Natural killer cell (primary cell): Measurements from ENCODE around the gene GALNT10. TPM values are rescaled to one million over a fixed set of nuclear protein-coding genes. Genes with fewer than 3 reads are reported as not detected.
A peak's percentile ranks its signal among the peaks of the same experiment; 100 is the strongest.

Experiments
- ATAC-seq, 3 donors: fragments of 150-1000 bp in 2 of 3; fragments of 200-7000 bp in 1 of 3; cut with Tn5 transposase; 1 replicate in 1 of 3; 2 replicates in 2 of 3; pipeline ENCODE4 v1.10.0; 2021; ENCODE audit warnings: mild to moderate bottlenecking in 2 of 3, moderate library complexity in 2 of 3
- DNase-seq, 2 donors: peaks; one replicate each; pipeline versions ENCODE4 v3.0.0 to v3.0.0-alpha.2; 2013 to 2021; ENCODE audit warnings: mixed read lengths in 1 of 2
- H3K27ac ChIP-seq: one replicate; pipeline ENCODE4 v1.5.1; 2013; ENCODE audit warnings: mild to moderate bottlenecking, low read length
- H3K27me3 ChIP-seq: one replicate; pipeline ENCODE4 v1.6.1; 2013; ENCODE audit warnings: low read length; ENCODE audit not compliant: control insufficient read depth, insufficient read depth
- H3K36me3 ChIP-seq: one replicate; pipeline ENCODE4 v1.6.1; 2013; ENCODE audit warnings: low read length; ENCODE audit not compliant: control insufficient read depth, insufficient read depth
- H3K4me1 ChIP-seq: one replicate; pipeline ENCODE4 v1.6.1; 2013; ENCODE audit warnings: low read length; ENCODE audit not compliant: control insufficient read depth, insufficient read depth
- H3K4me3 ChIP-seq: one replicate; pipeline ENCODE4 v1.5.1; 2013; ENCODE audit warnings: low read length
- H3K9me3 ChIP-seq: one replicate; pipeline ENCODE4 v1.6.1; 2013; ENCODE audit warnings: low read length; ENCODE audit not compliant: control insufficient read depth, insufficient read depth
- H3K27ac Mint-ChIP-seq, 2 donors: one replicate each; pipeline ENCODE4 v1.8.0; 2022; ENCODE audit warnings: mild to moderate bottlenecking in 2 of 2, mixed read lengths in 2 of 2, moderate library complexity in 1 of 2
- H3K27me3 Mint-ChIP-seq, 2 donors: one replicate each; pipeline ENCODE4 v1.8.0; 2022; ENCODE audit warnings: low read depth in 2 of 2, mixed read lengths in 2 of 2
- H3K36me3 Mint-ChIP-seq: one replicate; pipeline ENCODE4 v1.8.0; 2022; ENCODE audit warnings: mixed read lengths
- H3K4me1 Mint-ChIP-seq, 2 donors: one replicate each; pipeline ENCODE4 v1.8.0; 2022; ENCODE audit warnings: mixed read lengths in 2 of 2
- H3K4me3 Mint-ChIP-seq: one replicate; pipeline ENCODE4 v1.8.0; 2022; ENCODE audit warnings: mild to moderate bottlenecking, moderate library complexity, mixed read lengths
- H3K9me3 Mint-ChIP-seq, 2 donors: one replicate each; pipeline ENCODE4 v1.8.0; 2022; ENCODE audit warnings: mixed read lengths in 2 of 2
- CTCF ChIP-seq: fragments of 200-600 bp; IDR thresholded peaks from one replicate; pipeline ENCODE4 v1.8.0; 2022; ENCODE audit warnings: antibody characterized with exemption
- WGBS: methylation state at CpG from one replicate; pipeline ENCODE4 v1.1.7; 2013; ENCODE audit warnings: missing lambda C conversion rate; ENCODE audit not compliant: insufficient coverage; 5-methylcytosine and 5-hydroxymethylcytosine counted together
- intact Hi-C: fragments of 100-400 bp; cut with micrococcal nuclease; formaldehyde crosslinking; loops from one replicate; pipeline ENCODE4 v1.14.2; 2022
- total RNA-seq, 4 donors: library from RNA; stranded (reverse); fragments of 120-200 nt in 1 of 4; gene quantifications; one replicate each; pipeline versions ENCODE4 v1.2.3 to v1.2.4, GENCODE V29; 2013 to 2022

Gene GALNT10
- total RNA-seq, 3 donors from 2014 or later (not counting 1 experiment from before 2014, with no cell fraction given): 77.0 to 92.6 (median 77.6) TPM

- H3K4me1 ChIP-seq: peaks cover 58% of the 10 kb centered on the region
- H3K4me3 ChIP-seq: no peak overlapping the region
- H3K27me3 ChIP-seq: no peaks in the 10 kb centered on the region
- no peaks in the 10 kb centered on the region for H3K9me3 ChIP-seq
- H3K27me3 Mint-ChIP-seq: no peaks in the 10 kb centered on the region
- no peak for TF ChIP-seq CTCF
- ATAC-seq (no peak), DNase-seq (no peak)
- H3K27ac ChIP-seq: no peak overlapping the region
- intact Hi-C loops: no loop called here
- H3K36me3 Mint-ChIP-seq: no peaks in the 10 kb centered on the region
- H3K27ac Mint-ChIP-seq: peak overlapping the region; percentile 86 to 94
- peaks cover 9% of the 10 kb centered on the region for H3K36me3 ChIP-seq
- peaks cover 80 to 90% of the 10 kb centered on the region in 2 donors for H3K4me1 Mint-ChIP-seq
- peak overlapping the region; percentile 47 for H3K4me3 Mint-ChIP-seq
- no peaks in the 10 kb centered on the region for H3K9me3 Mint-ChIP-seq
- WGBS: 93% methylated on average over 7 of the region's 7 CpGs
Measured at GRCh38 chr5:154201108-154201769, 10.7 kb downstream of the GALNT10 start.

GRCh38 chr5:154202379-154203260 lies 12.1 kb downstream of the GALNT10 start:
- Mint-ChIP-seq H3K27me3 (no peaks in the 10 kb centered on the region), H3K4me1 (peaks cover 80 to 90% of the 10 kb centered on the region in 2 donors), H3K36me3 (no peaks in the 10 kb centered on the region), H3K4me3 (peak overlapping the region; percentile 60), H3K27ac (peak overlapping the region; percentile 86 to 94), H3K9me3 (no peaks in the 10 kb centered on the region)
- Histone ChIP-seq H3K27me3 (no peaks in the 10 kb centered on the region), H3K4me3 (no peak overlapping the region), H3K4me1 (peaks cover 48% of the 10 kb centered on the region), H3K27ac (peak overlapping the region; percentile 55), H3K36me3 (peaks cover 9% of the 10 kb centered on the region), H3K9me3 (no peaks in the 10 kb centered on the region)
- 31% methylated on average over 7 of the region's 11 CpGs for WGBS
- DNase-seq (peak in 1 of 2 donors; percentile 67), ATAC-seq (peak; percentile 72 to 78 (median 73))
- no peak for TF ChIP-seq CTCF
- intact Hi-C loops: no loop called here

- intact Hi-C loops: no loop called here
- no peak for ATAC-seq
- no peak overlapping the region for H3K4me3 ChIP-seq
- no peak overlapping the region for H3K27ac ChIP-seq
- no peak overlapping the region for H3K4me3 Mint-ChIP-seq
- TF ChIP-seq CTCF: no peak
- H3K4me1 ChIP-seq: peaks cover 34% of the 10 kb centered on the region
- peak overlapping the region; percentile 86 to 94 for H3K27ac Mint-ChIP-seq
- no peaks in the 10 kb centered on the region for H3K9me3 ChIP-seq
- no peaks in the 10 kb centered on the region for H3K27me3 ChIP-seq
- peaks cover 77 to 86% of the 10 kb centered on the region in 2 donors for H3K4me1 Mint-ChIP-seq
- peaks cover 9% of the 10 kb centered on the region for H3K36me3 ChIP-seq
- no peaks in the 10 kb centered on the region for H3K9me3 Mint-ChIP-seq
- DNase-seq: no peak
- WGBS: 95% methylated on average over 3 of the region's 4 CpGs
- H3K36me3 Mint-ChIP-seq: peaks cover 7% of the 10 kb centered on the region
- H3K27me3 Mint-ChIP-seq: no peaks in the 10 kb centered on the region
Measured at GRCh38 chr5:154203798-154204578, 13.5 kb downstream of the GALNT10 start.
